ENCODE data around the gene DUSP2. TPM values are rescaled to one million over a fixed set of nuclear protein-coding genes. Genes with fewer than 3 reads are reported as not detected.

DUSP2 gene
- total RNA-seq, 2 experiments from 2014 or later: 47.7 to 50.2 TPM

GRCh38 chr2:96117701-96118588 is 27.3 kb downstream of the DUSP2 start:
- Mint-ChIP-seq H3K36me3 (no peaks in the 10 kb centered on the region), H3K9me3 (no peaks in the 10 kb centered on the region), H3K4me1 (peaks cover 17% of the 10 kb centered on the region), H3K4me3 (peak overlapping the region; percentile 71), H3K27me3 (peaks cover 33% of the 10 kb centered on the region), H3K27ac (no peak overlapping the region)
- POLR2A ChIA-PET: interaction anchor here (1.5 kb wide), 1 partner anchor 126 kb away, joined by 3 read pairs; the partner anchor contains the start of gene ANKRD36C
- peak; percentile 37 for DNase-seq
- ATAC-seq (ENCODE audit: low read depth): no peak

DNA sequence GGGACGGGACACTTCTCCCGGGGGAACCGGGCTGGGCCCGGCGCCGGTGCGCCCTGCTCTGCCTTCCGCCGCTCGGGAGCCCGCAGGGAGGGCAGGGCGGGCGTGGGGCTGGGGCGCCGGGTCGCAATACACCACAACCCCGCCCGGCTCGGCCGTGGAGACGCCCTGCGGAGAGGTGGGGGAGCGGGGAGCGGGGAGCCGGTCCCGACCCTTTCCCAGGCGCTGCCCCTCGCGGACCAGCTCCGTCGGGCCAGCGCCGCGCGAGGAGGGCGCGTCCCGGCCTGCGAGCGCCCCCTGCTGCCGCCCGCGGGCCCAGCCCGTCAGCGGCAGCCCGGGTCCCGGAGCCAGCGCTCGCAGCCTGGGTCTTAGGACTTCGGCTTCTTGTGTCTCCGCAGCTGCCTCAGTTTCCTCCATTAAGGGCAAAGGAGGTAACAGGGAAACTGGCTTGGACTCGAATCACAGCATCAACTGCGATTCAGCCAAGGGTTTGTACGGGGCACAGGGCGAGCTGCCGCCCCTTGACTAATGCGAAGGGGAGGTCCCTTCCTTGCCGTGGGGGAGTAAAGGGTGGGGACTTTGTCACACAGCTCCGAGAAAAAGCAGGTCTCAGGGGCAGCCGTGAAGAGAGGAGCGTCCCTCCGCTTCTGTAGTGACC is 28.2 kb downstream of the DUSP2 start:
- Mint-ChIP-seq H3K4me1 (peaks cover 17% of the 10 kb centered on the region), H3K27ac (no peak overlapping the region), H3K4me3 (peak overlapping the region; percentile 71), H3K36me3 (no peaks in the 10 kb centered on the region), H3K9me3 (no peaks in the 10 kb centered on the region), H3K27me3 (peaks cover 33% of the 10 kb centered on the region)
- POLR2A ChIA-PET: interaction anchor here (1.2 to 1.5 kb wide), 2 partner anchors 124 to 125 kb away, joined by 3 read pairs; partner anchors contain the start of gene ANKRD36C
- DNase-seq (peak; percentile 91), ATAC-seq (ENCODE audit: low read depth) (peak; percentile 83)

GRCh38 chr2:96116424-96116878 is 28.8 kb downstream of the DUSP2 start, which contains the start of gene ADRA2B:
ADRA2B (minus strand) TSS chr2:96116571; CDS start chr2:96116149, 422 bp downstream.
- Mint-ChIP-seq H3K36me3 (no peaks in the 10 kb centered on the region), H3K4me1 (peaks cover 17% of the 10 kb centered on the region), H3K9me3 (no peaks in the 10 kb centered on the region), H3K4me3 (peak within 1 kb of the TSS; percentile 76), H3K27ac (no peak within 1 kb of the TSS), H3K27me3 (peaks cover 33% of the 10 kb centered on the region)
- ATAC-seq (ENCODE audit: low read depth): peak; percentile 69
- POLR2A ChIA-PET: interaction anchor here (1.2 to 1.5 kb wide), 2 partner anchors 124 to 125 kb away, joined by 3 read pairs; partner anchors contain the start of gene ANKRD36C
- DNase-seq: peak; percentile 75

DNA sequence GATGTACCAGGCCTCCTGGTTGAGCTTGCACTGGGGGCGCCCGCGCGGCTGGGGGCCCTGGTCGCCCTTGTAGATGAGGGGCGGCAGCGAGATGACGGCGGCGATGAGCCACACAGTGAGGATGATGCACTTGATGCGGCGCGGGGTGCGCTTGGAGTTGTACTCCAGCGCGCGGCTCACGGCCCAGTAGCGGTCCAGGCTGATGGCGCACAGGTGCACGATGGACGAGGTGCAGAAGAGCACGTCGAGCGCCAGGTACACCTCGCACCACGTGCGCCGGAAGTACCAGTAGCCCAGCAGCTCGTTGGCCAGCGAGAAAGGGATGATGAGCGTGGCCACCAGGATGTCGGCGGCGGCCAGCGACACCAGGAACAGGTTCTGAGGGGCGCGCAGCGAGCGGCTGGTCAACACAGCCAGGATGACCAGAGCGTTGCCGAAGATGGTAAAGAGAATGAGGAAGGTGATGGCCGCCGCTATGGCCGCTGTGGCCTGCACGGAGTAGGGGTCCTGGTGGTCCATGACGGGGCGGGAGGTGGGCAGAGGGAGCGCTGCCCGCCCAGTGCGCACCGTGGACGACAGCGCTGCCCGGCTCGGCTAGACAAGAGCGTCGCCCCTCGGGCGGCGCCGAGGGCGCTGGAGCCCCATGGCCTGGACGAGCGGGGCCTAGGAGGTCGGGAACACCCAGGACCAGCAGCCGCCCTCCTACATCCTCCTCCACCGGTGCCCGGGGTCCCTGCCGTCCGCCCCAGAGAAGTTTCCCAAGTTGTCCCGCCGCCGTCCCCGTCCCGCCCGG is 29.4 kb downstream of the DUSP2 start:
- no peak for DNase-seq
- H3K4me1 Mint-ChIP-seq: peaks cover 15% of the 10 kb centered on the region
- no peaks in the 10 kb centered on the region for H3K9me3 Mint-ChIP-seq
- ATAC-seq (ENCODE audit: low read depth): no peak
- H3K27me3 Mint-ChIP-seq: peaks cover 28% of the 10 kb centered on the region
- POLR2A ChIA-PET: no interaction called here
- no peak overlapping the region for H3K27ac Mint-ChIP-seq
- no peaks in the 10 kb centered on the region for H3K36me3 Mint-ChIP-seq
- peak overlapping the region; percentile 76 for H3K4me3 Mint-ChIP-seq

- Mint-ChIP-seq H3K9me3 (no peaks in the 10 kb centered on the region), H3K27ac (no peak overlapping the region), H3K4me3 (peak overlapping the region; percentile 76), H3K4me1 (peaks cover 9% of the 10 kb centered on the region), H3K36me3 (no peaks in the 10 kb centered on the region), H3K27me3 (peaks cover 21% of the 10 kb centered on the region)
- POLR2A ChIA-PET: no interaction called here
- peak; percentile 34 for DNase-seq
- no peak for ATAC-seq (ENCODE audit: low read depth)
Measured at GRCh38 chr2:96114903-96115581, 30.2 kb downstream of the DUSP2 start.

GRCh38 chr2:96114546-96114902 is 30.7 kb downstream of the DUSP2 start:
- no peak for DNase-seq
- H3K9me3 Mint-ChIP-seq: no peaks in the 10 kb centered on the region
- peaks cover 17% of the 10 kb centered on the region for H3K27me3 Mint-ChIP-seq
- no peaks in the 10 kb centered on the region for H3K36me3 Mint-ChIP-seq
- no peak overlapping the region for H3K27ac Mint-ChIP-seq
- no peak overlapping the region for H3K4me3 Mint-ChIP-seq
- ATAC-seq (ENCODE audit: low read depth): no peak
- H3K4me1 Mint-ChIP-seq: peaks cover 5% of the 10 kb centered on the region
- POLR2A ChIA-PET: no interaction called here

DNA sequence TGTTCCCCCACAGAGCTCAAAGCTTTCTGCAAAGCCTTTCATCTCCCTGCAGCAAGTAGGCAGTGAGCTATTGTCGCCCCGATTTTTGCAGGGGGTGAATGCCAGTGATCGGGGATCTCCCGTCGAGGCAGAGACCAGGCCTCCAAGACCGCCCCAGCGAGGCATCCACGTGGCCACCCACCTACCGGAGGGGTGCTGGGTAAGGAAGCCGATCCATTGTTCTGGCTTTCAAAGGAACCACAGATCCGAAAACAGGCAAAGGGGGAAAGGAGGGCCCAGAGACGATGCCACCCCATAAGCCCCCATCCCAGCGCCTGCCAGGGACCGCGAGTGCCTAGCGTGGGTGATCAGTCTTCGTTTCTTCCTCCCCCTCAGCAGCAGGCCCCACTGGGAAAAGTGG is 31.3 kb downstream of the DUSP2 start:
- peak; percentile 13 for DNase-seq
- ATAC-seq (ENCODE audit: low read depth): no peak
- no peaks in the 10 kb centered on the region for H3K9me3 Mint-ChIP-seq
- H3K4me1 Mint-ChIP-seq: peaks cover 5% of the 10 kb centered on the region
- H3K27me3 Mint-ChIP-seq: peaks cover 16% of the 10 kb centered on the region
- no peaks in the 10 kb centered on the region for H3K36me3 Mint-ChIP-seq
- no peak overlapping the region for H3K27ac Mint-ChIP-seq
- no peak overlapping the region for H3K4me3 Mint-ChIP-seq
- POLR2A ChIA-PET: no interaction called here

DNA sequence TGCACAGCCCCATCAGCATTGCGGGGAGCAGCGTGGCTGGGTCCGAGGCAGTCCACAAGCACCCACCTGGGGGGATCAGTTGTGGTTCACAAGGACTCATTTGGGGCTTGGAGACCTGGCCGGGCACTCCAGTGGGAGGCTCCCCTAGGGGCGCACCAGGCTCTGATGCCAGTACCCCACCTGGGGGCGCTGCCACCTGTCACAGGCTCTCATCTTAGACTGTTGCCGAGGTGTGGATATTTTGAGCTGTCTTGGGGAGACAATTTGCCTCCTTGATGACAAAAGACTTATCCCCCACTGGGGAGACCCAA is 31.9 kb downstream of the DUSP2 start:
- no peak overlapping the region for H3K27ac Mint-ChIP-seq
- DNase-seq (peak; percentile 32), ATAC-seq (ENCODE audit: low read depth) (no peak)
- peaks cover 5% of the 10 kb centered on the region for H3K4me1 Mint-ChIP-seq
- peaks cover 15% of the 10 kb centered on the region for H3K27me3 Mint-ChIP-seq
- no peak overlapping the region for H3K4me3 Mint-ChIP-seq
- POLR2A ChIA-PET: no interaction called here
- H3K36me3 Mint-ChIP-seq: no peaks in the 10 kb centered on the region
- H3K9me3 Mint-ChIP-seq: no peaks in the 10 kb centered on the region

- H3K27ac Mint-ChIP-seq: no peak overlapping the region
- peak; percentile 8 for DNase-seq
- H3K4me1 Mint-ChIP-seq: peaks cover 5% of the 10 kb centered on the region
- H3K36me3 Mint-ChIP-seq: no peaks in the 10 kb centered on the region
- H3K4me3 Mint-ChIP-seq: no peak overlapping the region
- POLR2A ChIA-PET: no interaction called here
- peaks cover 11% of the 10 kb centered on the region for H3K27me3 Mint-ChIP-seq
- ATAC-seq (ENCODE audit: low read depth): no peak
- H3K9me3 Mint-ChIP-seq: no peaks in the 10 kb centered on the region
Measured at GRCh38 chr2:96112501-96113366, 32.5 kb downstream of the DUSP2 start.

DNA sequence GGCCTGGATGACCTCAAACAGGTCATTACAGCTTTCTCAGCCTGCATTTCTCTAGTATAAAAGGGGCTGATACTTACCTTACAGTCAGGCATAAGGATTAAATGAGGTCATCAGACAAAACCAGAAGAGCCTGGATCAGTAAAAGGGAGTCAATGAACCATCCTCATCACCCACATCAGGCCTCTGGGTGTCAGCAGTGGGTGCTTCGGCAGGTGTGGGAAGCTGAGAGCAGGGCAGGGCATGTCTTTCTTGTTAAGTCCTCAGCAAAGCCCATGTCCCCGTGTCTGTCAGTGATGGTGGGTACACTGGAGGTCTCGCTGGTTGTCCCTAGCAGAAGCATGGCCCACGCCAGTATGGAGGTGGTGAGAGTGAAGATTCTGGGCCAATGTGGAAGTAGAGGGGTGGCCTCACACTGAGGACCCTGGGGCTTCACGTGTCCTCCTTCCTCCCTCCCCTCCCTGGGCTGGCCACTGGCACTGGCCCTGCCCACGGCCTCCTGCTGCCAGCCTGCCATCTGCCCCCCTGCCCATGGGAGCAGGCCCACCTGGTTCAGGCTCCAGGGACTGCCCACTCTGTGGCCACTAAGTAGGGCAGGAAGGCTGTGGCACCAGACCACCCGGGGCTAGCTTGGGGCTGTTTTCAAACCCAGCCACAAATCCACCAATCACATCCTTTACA is 33.3 kb downstream of the DUSP2 start:
- Mint-ChIP-seq H3K9me3 (no peaks in the 10 kb centered on the region), H3K4me3 (no peak overlapping the region), H3K27me3 (peaks cover 9% of the 10 kb centered on the region), H3K36me3 (no peaks in the 10 kb centered on the region), H3K27ac (no peak overlapping the region), H3K4me1 (peaks cover 3% of the 10 kb centered on the region)
- POLR2A ChIA-PET: no interaction called here
- ATAC-seq (ENCODE audit: low read depth) (no peak), DNase-seq (peak; percentile 29)

DNA sequence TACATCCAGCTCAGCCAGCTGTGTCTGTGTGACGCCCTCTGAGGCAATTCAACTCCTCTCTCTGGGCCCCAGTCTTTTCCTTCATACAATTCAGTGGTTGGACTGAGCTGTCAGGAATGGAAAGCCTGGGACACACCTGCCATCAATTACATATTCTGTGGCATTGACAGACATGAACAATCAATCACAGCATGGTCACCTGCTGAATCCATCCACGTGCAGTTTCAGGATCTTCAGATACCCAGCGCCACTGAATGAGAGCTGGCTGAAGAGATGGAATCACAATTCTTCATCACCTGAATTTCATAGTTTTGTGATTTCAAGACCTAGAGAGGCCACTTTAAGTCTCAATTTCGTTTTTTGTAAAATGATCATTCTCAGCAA is 34.0 kb downstream of the DUSP2 start:
- DNase-seq (no peak), ATAC-seq (ENCODE audit: low read depth) (no peak)
- peaks cover 3% of the 10 kb centered on the region for H3K4me1 Mint-ChIP-seq
- H3K9me3 Mint-ChIP-seq: no peaks in the 10 kb centered on the region
- POLR2A ChIA-PET: no interaction called here
- H3K36me3 Mint-ChIP-seq: no peaks in the 10 kb centered on the region
- no peak overlapping the region for H3K27ac Mint-ChIP-seq
- H3K4me3 Mint-ChIP-seq: no peak overlapping the region
- H3K27me3 Mint-ChIP-seq: peaks cover 9% of the 10 kb centered on the region
